K562 (cell line): ENCODE results near the gene MAML1. TPM values are rescaled to one million over a fixed set of nuclear protein-coding genes. Genes with fewer than 3 reads are reported as not detected.

Experiments
- ATF4 ChIP-seq: fragments of 450-650 bp; formaldehyde crosslinking; IDR thresholded peaks from 2 replicates; pipeline ENCODE4 v1.4.0; 2022; ENCODE audit warnings: mild to moderate bottlenecking, moderate library complexity
- BCLAF1 ChIP-seq, 2 experiments: fragments of 450-650 bp in 1 of 2; IDR thresholded peaks; 2 replicates each; pipeline ENCODE4 v1.6.1; 2011 to 2017; ENCODE audit warnings: low read depth in 2 of 2, antibody characterized with exemption in 1 of 2, borderline replicate concordance in 1 of 2, low read length in 1 of 2, mild to moderate bottlenecking in 1 of 2, mixed read lengths in 1 of 2; ENCODE audit not compliant: control insufficient read depth in 1 of 2
- CAMTA2 ChIP-seq: fragments of 250-450 bp; sonication (Bioruptor Pico); conservative IDR thresholded peaks from 2 replicates; pipeline ENCODE4 v1.5.1; 2022
- CLOCK ChIP-seq: fragments of 250-450 bp; sonication (Bioruptor Pico); IDR thresholded peaks from 2 replicates; pipeline ENCODE4 v1.4.0; 2020; ENCODE audit warnings: mild to moderate bottlenecking, moderate library complexity, borderline replicate concordance
- FOXK2 ChIP-seq, 2 experiments: fragments of 450-650 bp; IDR thresholded peaks in 1 of 2; conservative IDR thresholded peaks in 1 of 2; 2 replicates each; pipeline ENCODE4 v1.6.1; 2016; ENCODE audit warnings: low read depth in 2 of 2, mild to moderate bottlenecking in 1 of 2
- HCFC1 ChIP-seq: IDR thresholded peaks from 2 replicates; pipeline ENCODE4 v1.6.1; 2012; ENCODE audit warnings: low read depth, low read length, improper control_type of control experiment
- HDAC1 ChIP-seq, 2 experiments: fragments of 450-650 bp; IDR thresholded peaks; 2 replicates each; pipeline ENCODE4 v1.6.1; 2016 to 2017; ENCODE audit warnings: inconsistent platforms in 1 of 2, mild to moderate bottlenecking in 1 of 2, moderate library complexity in 1 of 2
- HMGN3 ChIP-seq: IDR thresholded peaks from 2 replicates; pipeline ENCODE4 v1.6.1; 2011; ENCODE audit warnings: borderline replicate concordance, low read depth, mild to moderate bottlenecking, mixed read lengths, low read length; ENCODE audit not compliant: insufficient read length; ENCODE audit errors: extremely low read depth
- KLF10 ChIP-seq: fragments of 250-450 bp; sonication (Bioruptor Pico); IDR thresholded peaks from 2 replicates; pipeline ENCODE4 v1.6.1; 2021; ENCODE audit warnings: matching md5 sums
- KLF6 ChIP-seq: fragments of 250-450 bp; sonication (Bioruptor Pico); IDR thresholded peaks from 2 replicates; pipeline ENCODE4 v1.4.0; 2020; ENCODE audit warnings: mild to moderate bottlenecking, moderate library complexity, borderline replicate concordance
- MAFG ChIP-seq: fragments of 450-650 bp; conservative IDR thresholded peaks from 2 replicates; pipeline ENCODE4 v1.6.1; 2016; ENCODE audit warnings: missing genetic modification characterization, missing compliant biosample characterization
- MTF1 ChIP-seq: fragments of 250-450 bp; sonication (Bioruptor Pico); IDR thresholded peaks from 2 replicates; pipeline ENCODE4 v1.9.0; 2021; ENCODE audit warnings: moderate library complexity, mild to moderate bottlenecking, inconsistent platforms, borderline replicate concordance
- POLR2B ChIP-seq: fragments of 450-650 bp; IDR thresholded peaks from 2 replicates; pipeline ENCODE4 v1.6.1; 2018; ENCODE audit warnings: low read depth; ENCODE audit not compliant: partially characterized antibody
- SIX5 ChIP-seq, 2 experiments: IDR thresholded peaks; 2 replicates each; pipeline ENCODE4 v1.6.1; 2011; ENCODE audit warnings: low read length in 2 of 2, borderline replicate concordance in 1 of 2, low read depth in 1 of 2, mild to moderate bottlenecking in 1 of 2, moderate library complexity in 1 of 2; ENCODE audit not compliant: insufficient read depth in 1 of 2
- SMARCB1 ChIP-seq: IDR thresholded peaks from 2 replicates; pipeline ENCODE4 v1.6.1; 2011; ENCODE audit warnings: improper control_type of control experiment, low read depth; ENCODE audit not compliant: insufficient read length
- SUPT5H ChIP-seq: fragments of 450-650 bp; IDR thresholded peaks from 2 replicates; pipeline ENCODE4 v1.6.1; 2016
- U2AF1 ChIP-seq: fragments of 200-400 bp; formaldehyde crosslinking; optimal IDR thresholded peaks from 2 replicates; pipeline ENCODE3; 2017; ENCODE audit warnings: mild to moderate bottlenecking, low read depth, low read length, moderate library complexity
- ZEB2 ChIP-seq: fragments of 450-650 bp; IDR thresholded peaks from 2 replicates; pipeline ENCODE4 v1.6.1; 2016
- polyA plus RNA-seq, 8 experiments: library from polyadenylated mRNA; depleted of rRNA in 4 of 8; stranded (reverse) in 5 of 8; unstranded in 3 of 8; fragments of >200 nt; fragmentation: Nextera tagmentation in 2 of 8; fragmentation: Illumina TruSeq in 1 of 8; extraction: Ambion mirVana in 2 of 8; extraction: Trizol in 1 of 8; gene quantifications; 2 replicates each; pipeline versions ENCODE4 v1.2.1 to v1.2.3, GENCODE V29; 2011 to 2014; ENCODE audit warnings: inconsistent platforms in 1 of 8, missing spikeins in 1 of 8
- total RNA-seq, 7 experiments: library from RNA; depleted of rRNA in 6 of 7; stranded (reverse); fragments of >200 nt in 6 of 7; fragmentation: Illumina TruSeq in 2 of 7; extraction: Trizol in 2 of 7; gene quantifications; 2 replicates each; pipeline versions ENCODE4 v1.2.1 to v1.2.3, GENCODE V29; 2011 to 2021; ENCODE audit warnings: low replicate concordance in 1 of 7

The MAML1 gene
- total and polyA plus RNA-seq, 9 of the 15 experiments (the other 6 are each of a cell fraction or from before 2014, with no cell fraction given): 0.32 to 18.4 (median 7.0) TPM

DNA sequence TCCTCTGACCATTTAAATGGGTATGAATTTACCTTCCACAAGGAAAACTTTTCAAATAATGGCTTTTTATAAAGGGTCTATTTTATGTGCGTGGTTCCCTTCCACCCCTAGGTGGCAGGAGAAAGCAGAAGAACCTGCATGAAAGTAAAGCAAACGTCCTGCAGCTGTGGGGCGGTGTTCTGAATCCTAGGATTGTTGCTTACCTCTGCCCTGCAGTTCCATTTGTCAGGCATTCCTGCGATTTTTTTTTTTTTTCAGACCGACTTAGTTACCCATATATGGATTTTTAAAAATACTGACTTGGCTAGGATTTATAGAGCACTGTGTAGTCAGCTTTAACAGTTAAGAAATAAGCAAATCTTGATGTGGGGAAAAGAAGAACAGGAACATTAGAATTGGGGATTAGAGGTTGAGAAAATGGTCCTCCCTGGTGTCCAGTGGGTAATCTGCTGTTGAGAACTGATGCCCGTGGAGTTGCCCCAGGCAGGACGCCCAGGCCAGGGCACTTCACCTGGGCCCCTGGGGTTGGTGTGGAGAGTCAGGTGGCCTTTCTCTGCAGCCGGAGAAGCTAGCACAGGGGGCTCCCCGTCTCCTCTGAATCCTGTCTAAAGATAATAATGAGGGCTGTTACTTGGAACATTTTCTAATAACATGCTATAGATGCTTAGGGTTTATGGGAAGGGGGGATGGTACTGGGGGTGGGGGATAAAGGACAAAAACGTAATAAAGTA, 30.8 kb downstream of the MAML1 start (continued):
- TF ChIP-seq CLOCK (CRISPR knock-in tag) (no peak), FOXK2 (conservative IDR thresholded peaks at IDR 0.05 in 1 of 2, IDR thresholded peaks at IDR 0.05 in 1 of 2; ENCODE audit: low read depth in 2 of 2) (no peak), ATF4 (CRISPR knock-in tag) (no peak), POLR2B (no peak), BCLAF1 (IDR thresholded peaks at IDR 0.05; ENCODE audit: borderline replicate concordance in 1 of 2, control insufficient read depth in 1 of 2, low read depth in 2 of 2, low read length in 1 of 2) (no peak), U2AF1 (no peak), KLF10 (no peak), CAMTA2 (CRISPR knock-in tag) (no peak), MAFG (tag) (0 out of 2 replicates have a peak, but pooled peaks have one; percentile 3), SIX5 (IDR thresholded peaks at IDR 0.05; ENCODE audit: borderline replicate concordance in 1 of 2, insufficient read depth in 1 of 2, low read depth in 1 of 2, low read length in 2 of 2) (0 out of 4 replicates have a peak, but pooled peaks of 1 of the 2 experiments have one; percentile 11), ZEB2 (no peak), KLF6 (CRISPR knock-in tag) (no peak), HDAC1 (IDR thresholded peaks at IDR 0.05) (no peak), SMARCB1 (no peak), HMGN3 (no peak), MTF1 (CRISPR knock-in tag) (no peak), SUPT5H (no peak), HCFC1 (no peak)
